ENCODE measurements around the gene METRNL.

METRNL gene

DNA sequence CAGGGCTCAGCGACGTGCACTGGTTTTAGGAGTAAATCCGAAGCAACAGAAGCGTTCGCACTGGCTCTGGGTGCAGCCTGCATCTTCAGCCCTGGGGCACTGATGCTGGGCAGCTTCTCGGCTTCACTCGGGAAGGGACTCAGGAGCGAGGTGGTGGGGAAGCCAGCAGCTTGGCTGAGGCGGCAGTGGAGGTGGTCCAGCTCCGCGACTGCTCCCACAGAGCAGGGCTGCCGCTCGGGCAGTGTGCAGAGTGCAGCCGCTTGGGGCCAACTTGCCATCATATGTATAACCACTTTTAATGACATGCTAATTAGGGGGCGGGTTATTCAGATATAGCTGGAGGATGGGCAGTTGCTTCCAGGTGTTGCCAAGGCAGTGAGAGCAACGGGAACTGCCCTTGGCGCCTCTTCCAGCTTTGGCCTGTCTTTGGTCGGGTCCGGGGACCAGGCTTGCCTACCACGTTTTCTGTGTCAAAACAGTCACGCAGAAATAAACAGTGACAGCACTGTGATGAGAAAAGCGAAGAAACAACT lies 26.7 kb downstream of the METRNL start:
- H4K20me1 ChIP-seq (ENCODE audit: insufficient read depth, low read length): 0 out of 2 replicates have a peak, but pooled peaks cover 2% of the 10 kb centered on the region
- TF ChIP-seq, protein P1, sequence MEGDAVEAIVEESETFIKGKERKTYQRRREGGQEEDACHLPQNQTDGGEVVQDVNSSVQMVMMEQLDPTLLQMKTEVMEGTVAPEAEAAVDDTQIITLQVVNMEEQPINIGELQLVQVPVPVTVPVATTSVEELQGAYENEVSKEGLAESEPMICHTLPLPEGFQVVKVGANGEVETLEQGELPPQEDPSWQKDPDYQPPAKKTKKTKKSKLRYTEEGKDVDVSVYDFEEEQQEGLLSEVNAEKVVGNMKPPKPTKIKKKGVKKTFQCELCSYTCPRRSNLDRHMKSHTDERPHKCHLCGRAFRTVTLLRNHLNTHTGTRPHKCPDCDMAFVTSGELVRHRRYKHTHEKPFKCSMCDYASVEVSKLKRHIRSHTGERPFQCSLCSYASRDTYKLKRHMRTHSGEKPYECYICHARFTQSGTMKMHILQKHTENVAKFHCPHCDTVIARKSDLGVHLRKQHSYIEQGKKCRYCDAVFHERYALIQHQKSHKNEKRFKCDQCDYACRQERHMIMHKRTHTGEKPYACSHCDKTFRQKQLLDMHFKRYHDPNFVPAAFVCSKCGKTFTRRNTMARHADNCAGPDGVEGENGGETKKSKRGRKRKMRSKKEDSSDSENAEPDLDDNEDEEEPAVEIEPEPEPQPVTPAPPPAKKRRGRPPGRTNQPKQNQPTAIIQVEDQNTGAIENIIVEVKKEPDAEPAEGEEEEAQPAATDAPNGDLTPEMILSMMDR (IDR thresholded peaks at IDR 0.05; ENCODE audit: low read depth, low read length): no peak
- no peak for TF ChIP-seq EZH2phosphoT487 (IDR thresholded peaks at IDR 0.05; ENCODE audit: low read depth)
- H3K79me2 ChIP-seq (ENCODE audit: low read length): no peaks in the 10 kb centered on the region
- H3K36me3 ChIP-seq (replicated peaks; ENCODE audit: low read depth, low read length): no peaks in the 10 kb centered on the region
- peaks cover 7% of the 10 kb centered on the region for H3K27me3 ChIP-seq (ENCODE audit: low read depth, low read length)
- no peak overlapping the region for H2AFZ ChIP-seq (ENCODE audit: low read depth, low read length)
- H3K9me3 ChIP-seq (ENCODE audit: insufficient read depth, low read length): no peaks in the 10 kb centered on the region
- H3K4me3 ChIP-seq (ENCODE audit: low read length): no peak overlapping the region
- H3K9ac ChIP-seq (ENCODE audit: low read length): no peak overlapping the region
- 0 out of 2 replicates have a peak, but pooled peaks cover 3% of the 10 kb centered on the region for H3K4me1 ChIP-seq (ENCODE audit: low read length)
- H3K27ac ChIP-seq (ENCODE audit: low read length): no peak overlapping the region
- H3K4me2 ChIP-seq (ENCODE audit: low read length): no peak overlapping the region

DNA sequence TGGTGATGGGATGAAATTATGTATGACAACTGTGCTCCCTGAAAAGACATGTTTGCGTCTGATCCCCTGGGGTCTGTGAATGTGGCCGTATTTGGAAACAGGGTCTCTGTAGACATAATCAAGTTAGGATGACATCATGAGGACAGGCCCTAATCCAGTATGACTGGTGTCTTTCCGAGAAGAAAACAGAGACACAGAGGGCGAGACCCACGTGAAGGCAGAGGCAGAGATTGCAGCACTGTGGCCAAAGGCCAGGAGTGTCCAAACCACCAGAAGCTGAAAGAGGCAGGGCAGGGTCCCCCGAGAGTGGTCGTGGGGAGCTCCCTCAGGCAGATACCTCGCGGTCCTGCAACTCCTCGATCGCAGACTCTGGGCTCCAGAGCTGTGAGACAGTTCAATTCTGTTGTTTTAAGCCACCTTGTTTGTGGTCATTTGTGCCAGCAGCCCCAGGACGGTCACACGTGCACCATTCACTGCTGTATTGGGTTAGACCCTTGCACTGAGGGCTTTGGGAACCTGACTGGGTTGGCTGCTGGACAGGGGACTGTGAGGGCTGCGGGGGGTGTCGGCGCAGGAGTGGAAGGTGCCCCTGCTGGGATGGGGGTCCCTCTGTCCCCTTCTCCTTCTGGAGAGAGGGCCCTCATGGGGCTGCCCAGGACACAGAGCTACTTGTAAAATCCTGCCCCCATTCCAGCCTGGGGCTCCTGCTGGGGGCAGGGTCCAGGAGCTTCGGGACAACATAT lies 27.7 kb downstream of the METRNL start:
- Histone ChIP-seq H4K20me1 (ENCODE audit: insufficient read depth, low read length) (no peaks in the 10 kb centered on the region), H3K79me2 (ENCODE audit: low read length) (no peaks in the 10 kb centered on the region), H3K27me3 (ENCODE audit: low read depth, low read length) (peaks cover 4% of the 10 kb centered on the region; the same call in 1 of the 2 replicates), H3K4me1 (ENCODE audit: low read length) (no peaks in the 10 kb centered on the region), H3K36me3 (replicated peaks; ENCODE audit: low read depth, low read length) (no peaks in the 10 kb centered on the region), H3K9me3 (ENCODE audit: insufficient read depth, low read length) (no peaks in the 10 kb centered on the region), H3K4me2 (ENCODE audit: low read length) (no peak overlapping the region), H3K27ac (ENCODE audit: low read length) (no peak overlapping the region), H2AFZ (ENCODE audit: low read depth, low read length) (no peak overlapping the region), H3K4me3 (ENCODE audit: low read length) (no peak overlapping the region), H3K9ac (ENCODE audit: low read length) (no peak overlapping the region)
- no peak for TF ChIP-seq EZH2phosphoT487 (IDR thresholded peaks at IDR 0.05; ENCODE audit: low read depth)
- TF ChIP-seq, protein P1 (IDR thresholded peaks at IDR 0.05; ENCODE audit: low read depth, low read length): no peak

DNA sequence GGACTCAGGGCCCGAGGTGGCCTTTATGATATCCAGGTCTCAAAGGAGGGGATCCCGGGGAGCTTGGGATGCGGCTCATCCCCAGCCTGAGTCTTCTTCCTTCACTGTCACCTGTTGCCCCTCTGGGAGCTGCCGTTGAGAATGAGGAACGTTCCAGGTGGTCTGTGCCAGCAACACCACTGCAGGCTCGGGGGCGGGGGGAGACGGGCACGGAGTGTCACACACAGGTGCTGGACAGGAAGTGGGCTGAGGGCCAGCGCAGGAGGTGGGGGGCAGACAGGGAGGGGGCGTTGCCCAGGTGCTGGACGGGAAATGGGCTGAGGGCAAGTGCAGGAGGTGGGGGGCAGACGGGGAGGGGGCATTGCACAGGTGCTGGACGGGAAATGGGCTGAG lies 28.2 kb downstream of the METRNL start:
- Histone ChIP-seq H3K27ac (ENCODE audit: low read length) (no peak overlapping the region), H3K36me3 (replicated peaks; ENCODE audit: low read depth, low read length) (no peaks in the 10 kb centered on the region)

GRCh38 chr17:83108709-83109108 lies 29.3 kb downstream of the METRNL start:
- Histone ChIP-seq H2AFZ (ENCODE audit: low read depth, low read length) (no peak overlapping the region), H3K27me3 (ENCODE audit: low read depth, low read length) (peaks cover 4% of the 10 kb centered on the region; the same call in 1 of the 2 replicates), H3K9ac (ENCODE audit: low read length) (no peak overlapping the region), H3K27ac (ENCODE audit: low read length) (no peak overlapping the region), H3K4me3 (ENCODE audit: low read length) (no peak overlapping the region), H4K20me1 (ENCODE audit: insufficient read depth, low read length) (no peaks in the 10 kb centered on the region), H3K36me3 (replicated peaks; ENCODE audit: low read depth, low read length) (no peaks in the 10 kb centered on the region), H3K79me2 (ENCODE audit: low read length) (no peaks in the 10 kb centered on the region), H3K4me1 (ENCODE audit: low read length) (no peaks in the 10 kb centered on the region), H3K9me3 (ENCODE audit: insufficient read depth, low read length) (no peaks in the 10 kb centered on the region), H3K4me2 (ENCODE audit: low read length) (no peak overlapping the region)
- no peak for TF ChIP-seq EZH2phosphoT487 (IDR thresholded peaks at IDR 0.05; ENCODE audit: low read depth)
- TF ChIP-seq, protein P1 (IDR thresholded peaks at IDR 0.05; ENCODE audit: low read depth, low read length): no peak

More for the DNA sequence above, 28.2 kb downstream of the METRNL start:
- Histone ChIP-seq H4K20me1 (ENCODE audit: insufficient read depth, low read length) (no peaks in the 10 kb centered on the region), H3K4me1 (ENCODE audit: low read length) (no peaks in the 10 kb centered on the region), H3K79me2 (ENCODE audit: low read length) (no peaks in the 10 kb centered on the region), H2AFZ (ENCODE audit: low read depth, low read length) (no peak overlapping the region), H3K27me3 (ENCODE audit: low read depth, low read length) (peaks cover 4% of the 10 kb centered on the region; the same call in 1 of the 2 replicates), H3K4me2 (ENCODE audit: low read length) (no peak overlapping the region), H3K9ac (ENCODE audit: low read length) (no peak overlapping the region), H3K4me3 (ENCODE audit: low read length) (no peak overlapping the region), H3K9me3 (ENCODE audit: insufficient read depth, low read length) (no peaks in the 10 kb centered on the region)
- no peak for TF ChIP-seq EZH2phosphoT487 (IDR thresholded peaks at IDR 0.05; ENCODE audit: low read depth)
- TF ChIP-seq, protein P1 (IDR thresholded peaks at IDR 0.05; ENCODE audit: low read depth, low read length): no peak
